A172 (cell line): Measurements from ENCODE around the gene POU5F1. TPM values are rescaled to one million over a fixed set of nuclear protein-coding genes. Genes with fewer than 3 reads are reported as not detected.
A peak's percentile ranks its signal among the peaks of the same experiment; 100 is the strongest.
"Not testable (repeated sequence)": the region's sequence is repeated elsewhere in the genome, so short reads cannot be mapped to it uniquely, and the experiment has no call there.

Source experiments
- DNase-seq: peaks from one replicate; pipeline ENCODE4 v3.0.0-alpha.2; 2015; ENCODE audit warnings: low spot score
- total RNA-seq: library from RNA; depleted of rRNA; stranded (reverse); fragments of >200 nt; shearing (Covaris generic); gene quantifications from 2 replicates; pipeline ENCODE4 v1.2.3, GENCODE V29; 2014

The POU5F1 gene
- total RNA-seq, 1 experiment from 2014 or later: not detected

DNA sequence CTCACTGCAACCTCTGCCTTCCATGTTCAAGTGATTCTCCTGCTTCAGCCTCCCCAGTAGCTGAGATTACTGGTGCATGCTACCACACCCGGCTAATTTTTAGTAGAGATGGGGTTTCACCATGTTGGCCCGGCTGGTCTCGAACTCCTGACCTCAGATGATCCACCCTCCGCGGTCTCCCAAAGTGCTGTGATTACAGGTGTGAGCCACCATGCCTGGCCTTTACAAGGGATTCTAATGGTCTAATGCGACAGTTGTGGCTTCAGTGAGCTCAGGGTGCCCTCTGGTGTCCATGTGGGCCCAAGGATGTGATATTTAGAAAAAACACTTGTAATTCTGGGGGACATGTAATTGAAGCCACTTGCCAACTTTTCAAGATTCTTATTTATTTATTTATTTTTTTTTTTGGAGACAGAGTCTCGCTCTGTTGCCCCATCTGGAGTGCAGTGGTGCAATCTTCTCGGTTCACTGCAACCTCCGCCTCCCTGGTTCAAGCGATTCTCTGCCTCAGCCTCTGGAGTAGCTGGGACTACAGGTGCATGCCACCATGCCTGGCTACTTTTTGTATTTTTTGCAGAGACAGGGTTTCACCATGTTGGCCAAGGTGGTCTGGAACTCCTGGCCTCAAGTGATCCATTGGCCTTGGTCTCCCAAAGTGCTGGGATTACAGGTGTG is 22.1 kb upstream of the POU5F1 start:
- peak; percentile 77 for DNase-seq

DNA sequence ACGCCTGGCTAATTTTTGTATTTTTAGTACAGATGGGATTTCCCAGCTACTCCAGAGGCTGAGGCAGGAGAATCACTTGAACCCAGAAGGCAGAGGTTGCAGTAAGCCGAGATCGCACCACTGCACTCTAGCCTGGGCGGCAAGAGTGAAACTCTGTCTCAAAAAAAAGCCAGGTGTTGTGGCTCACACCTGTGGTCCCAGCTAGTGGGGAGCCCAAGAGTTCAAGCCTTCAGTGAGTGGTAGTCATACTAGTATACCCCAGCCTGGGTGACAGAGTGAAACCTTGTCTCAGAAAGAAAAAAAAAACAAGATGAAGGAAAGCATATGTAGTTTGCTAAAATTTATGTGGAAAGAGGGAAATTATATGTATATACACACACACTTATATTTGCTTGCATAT is 20.0 kb upstream of the POU5F1 start:
- DNase-seq: no peak

DNA sequence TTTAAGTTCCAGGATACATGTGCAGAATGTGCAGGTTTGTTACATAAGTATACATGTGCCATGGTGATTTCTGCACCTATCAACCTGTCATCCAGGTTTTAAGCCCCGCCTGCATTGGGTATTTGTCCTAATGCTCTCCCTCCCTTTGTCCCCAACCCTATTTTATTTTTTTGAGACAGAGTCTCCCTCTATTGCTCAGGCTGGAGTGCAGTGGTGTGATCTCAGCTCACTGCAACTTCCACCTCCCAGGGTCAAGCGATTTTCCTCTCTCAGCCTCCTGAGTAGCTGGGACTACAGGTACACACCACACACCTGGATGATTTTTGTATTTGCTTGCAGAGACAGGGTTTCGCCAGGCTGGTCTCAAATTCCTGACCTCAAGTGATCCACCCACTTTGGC is 18.7 kb upstream of the POU5F1 start:
- not testable (repeated sequence) for DNase-seq

DNA sequence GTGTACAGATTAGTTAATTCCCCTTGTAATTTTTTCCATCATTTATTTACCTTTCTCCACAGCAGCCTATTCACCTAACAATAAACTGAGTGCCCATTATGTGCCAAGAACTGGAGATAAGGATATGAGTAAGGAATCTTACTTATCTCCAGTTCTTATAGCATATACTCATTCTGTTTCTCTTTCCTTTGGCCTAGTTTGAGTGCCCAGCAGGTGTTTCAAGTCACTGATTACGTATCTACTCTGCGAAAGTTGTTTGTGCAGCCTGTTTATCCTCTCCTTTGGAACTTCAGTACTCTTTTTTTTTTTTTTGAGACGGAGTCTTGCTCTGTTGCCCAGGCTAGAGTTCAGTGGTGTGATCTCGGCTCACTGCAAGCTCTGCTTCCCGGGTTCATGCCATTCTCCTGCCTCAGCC is 17.3 kb upstream of the POU5F1 start:
- peak; percentile 16 for DNase-seq

DNA sequence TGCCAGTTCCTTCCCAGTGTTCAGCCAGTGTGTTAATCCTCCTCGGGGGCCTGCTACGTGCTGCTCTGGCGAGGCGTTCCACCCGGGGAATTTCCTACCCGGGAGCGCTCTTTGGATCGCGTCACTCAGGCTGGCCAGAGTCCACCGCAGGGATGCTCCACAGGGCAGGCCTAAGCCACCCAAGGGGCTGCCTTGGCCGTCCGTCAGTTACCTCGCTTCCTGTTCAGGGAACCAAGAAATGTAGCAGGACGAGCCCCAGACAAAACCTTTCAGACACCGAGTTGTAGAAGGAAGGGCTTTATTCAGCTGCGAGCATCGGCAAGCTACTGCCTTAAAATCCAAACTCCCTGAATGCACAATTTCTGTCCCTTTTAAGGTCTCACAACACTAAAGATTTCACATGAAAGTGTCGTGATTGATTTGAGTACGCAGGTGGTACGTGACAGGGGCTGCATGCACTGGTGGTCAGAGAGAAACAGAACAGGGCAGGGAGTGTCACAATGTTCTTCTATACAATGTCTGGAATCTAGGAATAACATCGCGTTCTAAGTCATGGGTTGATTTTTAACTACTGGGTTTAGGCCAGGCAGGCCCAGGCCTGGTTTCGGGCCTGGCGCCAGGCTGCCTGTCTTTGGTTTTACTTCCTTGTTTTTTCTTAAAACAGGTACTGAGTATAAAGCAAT is 15.7 kb upstream of the POU5F1 start:
- DNase-seq: no peak

DNA sequence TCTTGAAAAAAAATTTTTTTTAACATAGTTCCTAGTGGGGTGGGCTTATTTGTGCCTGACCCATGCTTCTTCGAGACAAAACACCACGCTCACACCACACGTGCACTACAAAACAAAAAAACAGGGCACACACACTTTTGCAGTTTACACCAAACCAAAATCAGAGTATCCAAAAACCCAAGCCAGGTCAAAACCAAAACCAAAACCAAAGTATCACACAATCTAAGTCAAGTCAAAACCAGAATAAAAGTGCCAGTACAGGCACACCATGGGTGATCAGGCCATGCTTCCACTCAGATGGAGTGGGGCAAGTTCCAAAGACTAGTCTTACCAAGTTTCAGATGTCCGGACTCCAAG is 15.2 kb upstream of the POU5F1 start:
- not testable (repeated sequence) for DNase-seq

DNA sequence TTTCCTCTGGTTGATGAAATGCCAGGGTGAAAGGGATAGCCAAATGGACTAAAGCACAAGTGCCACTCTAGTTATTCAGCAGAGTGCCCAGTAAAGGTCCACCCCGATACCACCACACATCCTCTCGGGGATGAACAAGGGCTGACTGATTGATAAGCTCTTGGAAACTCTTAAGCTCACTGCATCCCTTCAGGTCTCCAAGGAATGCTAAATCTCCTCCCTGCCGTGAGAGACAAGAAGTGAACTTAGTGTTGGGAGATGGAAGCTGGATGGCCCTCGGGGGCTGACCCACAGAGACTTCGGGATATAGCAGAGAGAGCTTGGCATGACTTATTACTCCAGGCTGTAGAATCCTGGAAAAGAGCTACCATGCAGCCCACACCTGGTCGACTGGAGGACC is 13.4 kb upstream of the POU5F1 start:
- DNase-seq: not testable (repeated sequence)

DNA sequence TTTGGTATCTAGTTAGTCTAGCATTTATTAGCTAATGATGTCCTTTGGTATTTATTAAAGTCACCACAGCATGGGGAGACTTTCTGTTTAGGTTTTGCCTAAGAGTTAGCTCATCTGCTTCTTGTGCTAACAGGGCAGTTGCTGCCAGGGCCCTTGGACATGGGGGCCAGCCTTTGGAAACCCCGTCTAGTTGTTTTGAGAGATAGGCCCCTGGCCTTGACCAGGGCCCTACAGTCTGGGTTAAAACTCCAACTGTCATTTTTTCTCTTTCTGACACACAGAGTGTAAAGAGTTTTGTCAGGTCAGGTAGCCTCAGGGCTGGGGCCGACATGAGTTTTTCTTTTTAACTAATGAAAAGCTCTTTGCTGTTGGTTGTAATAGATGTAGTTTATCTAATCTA is 12.8 kb upstream of the POU5F1 start:
- DNase-seq: not testable (repeated sequence)

DNA sequence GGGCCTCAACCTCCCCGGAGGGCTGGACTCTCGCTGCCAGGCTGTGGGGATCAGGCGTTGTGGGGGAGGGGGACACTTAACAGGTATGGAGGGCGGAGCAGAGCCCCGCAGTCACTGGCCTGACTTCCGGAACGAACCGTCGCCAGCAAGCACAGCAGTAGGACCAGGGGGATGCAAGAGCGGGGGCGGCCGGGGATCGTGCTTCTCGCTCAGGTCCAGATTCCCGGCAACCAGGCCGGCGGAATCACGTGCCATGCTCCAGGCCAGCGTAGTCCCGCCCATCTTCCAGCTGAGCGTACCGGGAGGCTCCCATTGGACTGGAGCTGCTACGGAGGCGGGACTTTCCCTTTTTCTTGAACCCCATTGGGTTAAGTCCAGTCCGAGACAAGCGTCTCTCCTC is 10.0 kb upstream of the POU5F1 start:
- DNase-seq: peak; percentile 66

DNA sequence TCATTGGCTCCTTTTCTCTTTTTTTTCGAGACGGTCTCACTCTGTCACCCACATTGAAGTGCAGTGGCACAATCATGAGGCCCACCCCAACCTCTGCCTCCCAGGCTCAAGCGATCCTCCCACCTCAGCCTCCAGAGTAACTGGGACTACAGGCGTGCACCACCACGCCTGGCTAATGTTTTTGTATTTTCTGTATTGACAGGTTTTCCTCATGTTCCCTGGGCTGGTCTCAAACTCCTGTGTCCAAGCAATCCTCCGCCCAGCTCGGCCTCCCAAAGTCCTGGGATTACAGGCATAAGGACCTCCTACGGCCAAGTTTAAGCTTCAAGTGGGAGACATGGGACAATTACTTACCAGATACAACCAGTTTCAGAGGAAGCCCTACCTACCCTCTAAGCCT is 9.4 kb upstream of the POU5F1 start:
- DNase-seq: no peak

DNA sequence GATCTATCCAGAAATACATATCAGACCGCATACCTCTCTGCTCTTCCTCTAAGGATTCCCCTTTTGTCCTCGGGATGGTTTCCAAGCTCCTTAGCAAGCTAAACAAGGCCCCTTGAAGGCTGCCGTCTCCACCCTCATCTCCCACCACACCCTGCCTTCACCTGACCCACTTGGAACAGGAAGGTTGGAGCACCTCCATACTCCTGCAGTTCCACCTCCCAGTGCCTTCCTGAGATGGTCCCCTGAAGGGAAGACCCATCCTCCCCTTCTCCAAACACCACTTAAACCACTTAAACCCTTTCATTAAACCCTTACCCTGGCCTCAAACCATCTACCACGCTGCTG is 8.5 kb upstream of the POU5F1 start:
- DNase-seq: no peak

DNA sequence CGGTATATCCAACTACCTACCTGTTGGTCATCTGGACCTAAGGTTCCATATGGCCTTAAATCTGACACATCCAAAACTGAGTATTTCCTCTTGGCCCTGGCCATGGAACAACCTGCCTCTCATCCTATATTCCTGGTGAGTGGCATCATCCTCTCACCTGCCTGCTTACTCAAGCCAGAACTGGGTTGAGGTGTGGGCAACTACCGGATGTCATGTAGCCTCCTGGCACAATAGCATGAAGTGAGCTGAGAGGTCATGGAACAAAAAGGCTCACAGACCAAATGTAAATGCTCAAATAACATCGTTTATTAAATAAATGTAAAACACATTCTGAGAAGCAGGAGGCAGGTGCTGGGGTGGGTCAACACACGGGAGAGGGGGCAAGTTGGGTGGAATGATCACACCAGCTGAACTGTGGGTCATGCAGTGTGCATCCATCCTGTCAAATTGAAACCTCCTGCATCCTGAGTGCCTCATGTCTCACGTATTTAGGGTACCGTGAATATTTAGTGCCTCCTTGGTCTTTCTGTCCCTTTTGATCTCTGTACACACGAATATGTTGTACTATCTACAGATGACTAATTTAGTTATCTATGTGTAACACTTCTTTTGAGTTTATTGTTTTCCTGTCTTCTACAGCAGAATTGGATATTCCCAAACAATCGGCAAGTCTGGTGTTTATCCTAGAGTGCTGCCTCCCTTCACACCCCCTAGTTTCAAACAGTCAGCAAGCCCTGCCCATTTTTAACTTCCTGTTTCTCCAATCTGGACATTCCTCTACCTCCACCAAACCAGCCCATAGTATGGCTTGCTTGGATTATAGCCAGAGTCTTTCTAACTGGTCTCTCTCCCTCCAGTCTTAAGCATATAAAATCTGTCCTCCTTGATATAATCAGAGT is 7.9 kb upstream of the POU5F1 start:
- no peak for DNase-seq

DNA sequence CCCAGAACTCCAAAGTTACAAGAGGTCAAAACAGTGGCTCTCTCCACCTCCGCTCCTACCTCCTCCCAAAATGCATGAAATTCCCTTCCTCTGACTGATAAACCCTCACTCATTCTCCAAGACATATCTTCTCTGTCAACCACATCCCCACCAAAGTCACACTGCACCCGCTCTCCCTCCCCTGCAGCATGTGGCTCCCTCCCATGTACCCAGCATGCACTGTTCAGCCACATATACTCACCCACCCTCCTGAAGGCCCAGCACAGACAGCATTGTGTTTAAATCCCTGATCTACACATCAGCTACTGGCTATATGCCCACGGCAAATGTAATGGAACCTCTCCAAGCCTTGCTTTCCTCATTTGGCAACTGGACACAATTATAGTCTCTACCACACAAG is 5.5 kb upstream of the POU5F1 start:
- peak; percentile 73 for DNase-seq

DNA sequence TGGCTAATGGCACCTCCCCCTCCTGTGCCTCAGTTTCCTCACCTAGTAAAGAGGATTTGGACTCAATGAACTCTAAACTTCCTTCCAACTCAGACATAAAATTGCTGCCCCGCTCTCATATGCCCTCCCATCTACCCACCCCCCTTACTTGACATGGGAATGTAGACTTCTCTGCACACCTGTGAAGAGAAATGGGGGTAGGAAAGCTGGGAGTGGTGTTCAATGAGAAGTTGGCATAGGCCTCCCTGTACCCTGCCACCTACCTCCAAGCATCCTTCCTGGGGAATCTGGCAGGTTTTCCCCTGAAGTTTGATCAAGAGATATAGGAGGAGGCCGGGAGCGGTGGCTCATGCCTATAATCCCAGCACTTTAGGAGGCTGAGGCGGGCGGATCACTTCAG is 3.9 kb upstream of the POU5F1 start:
- DNase-seq: no peak

DNA sequence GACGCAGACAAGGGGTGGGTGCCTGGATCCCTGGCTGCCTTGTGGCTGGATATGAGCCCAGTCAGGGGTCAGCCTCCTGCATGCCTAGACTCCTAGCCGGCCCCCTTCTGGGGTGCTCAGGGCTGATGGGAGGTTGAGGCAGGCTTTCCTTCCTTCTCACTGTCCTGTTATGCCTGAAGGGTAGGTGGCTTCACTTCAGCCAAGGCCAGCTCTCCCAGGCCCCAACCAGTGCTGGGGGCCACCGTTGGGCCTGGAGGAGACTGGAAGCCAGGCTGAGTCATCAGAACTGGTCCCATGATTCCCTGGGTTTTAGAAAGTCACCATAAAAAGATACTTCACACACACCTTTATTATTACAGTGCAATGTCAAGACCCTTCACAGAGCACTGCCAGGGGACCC is 2.9 kb upstream of the POU5F1 start:
- DNase-seq: no peak

DNA sequence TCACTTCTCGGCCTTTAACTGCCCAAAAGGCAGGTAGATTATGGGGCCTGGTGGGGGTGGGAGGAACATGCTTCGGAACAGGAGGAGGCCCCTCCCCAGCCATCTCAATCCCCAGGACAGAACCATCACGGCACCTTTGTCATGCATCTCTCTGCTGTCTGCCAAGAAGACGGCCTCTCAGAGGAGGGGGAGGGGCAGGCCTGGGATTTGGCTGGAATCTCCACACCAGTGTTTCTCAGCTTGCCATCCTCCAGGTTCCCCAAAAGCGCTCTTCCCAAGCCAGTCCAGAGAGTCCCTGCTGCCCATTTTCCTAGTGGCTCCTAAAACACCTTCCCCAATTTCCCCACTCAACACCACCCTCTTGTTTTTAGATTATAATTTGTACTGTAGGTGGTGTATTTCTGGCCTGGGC is 2.5 kb upstream of the POU5F1 start:
- no peak for DNase-seq

DNA sequence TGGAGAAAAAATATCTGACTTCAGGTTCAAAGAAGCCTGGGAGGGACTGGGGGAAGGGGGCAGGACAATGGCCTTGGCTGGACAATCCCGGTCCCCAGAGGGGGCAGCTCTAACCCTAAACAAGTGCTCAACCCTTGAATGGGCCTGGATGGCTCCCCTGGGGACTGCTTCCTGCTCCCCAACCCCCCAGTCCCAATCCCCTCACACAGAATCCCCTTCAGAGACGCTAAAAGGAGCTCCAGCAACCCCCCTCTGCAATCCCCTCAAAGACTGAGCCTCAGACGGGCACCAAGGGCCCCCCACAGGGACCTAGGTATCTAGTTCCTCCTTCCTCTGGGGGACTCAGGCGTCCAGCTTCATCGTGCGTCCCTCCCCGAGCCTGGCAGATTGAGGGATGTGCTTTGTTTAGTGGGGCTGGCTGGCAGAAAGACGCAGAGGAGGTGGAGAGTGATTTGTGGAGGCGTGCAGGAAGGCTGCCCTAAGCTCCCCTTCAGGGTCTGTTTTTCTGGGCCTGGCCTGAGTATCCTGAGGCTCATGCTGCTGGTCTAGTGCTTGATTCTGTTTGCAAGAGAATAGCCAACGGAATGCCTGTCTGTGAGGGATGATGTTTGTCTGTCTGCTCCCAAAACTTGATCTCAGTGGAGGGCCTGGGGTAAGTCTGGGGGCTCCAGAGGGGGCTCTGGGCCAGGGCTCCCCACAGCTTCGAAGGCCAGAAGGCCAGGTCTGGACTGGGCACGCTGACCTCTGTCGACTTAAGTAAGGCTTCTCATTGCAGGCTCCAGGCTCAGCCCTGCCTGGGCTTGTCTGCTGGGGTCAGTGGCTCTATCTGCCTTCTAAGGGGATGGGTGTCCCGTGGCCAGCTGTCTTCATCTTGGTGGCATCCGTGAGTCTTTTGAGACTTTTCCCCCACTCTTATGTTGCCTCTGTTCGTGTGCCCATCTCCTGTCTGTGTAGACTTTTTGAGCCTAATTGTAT is 1.7 kb upstream of the POU5F1 start:
- no peak for DNase-seq

DNA sequence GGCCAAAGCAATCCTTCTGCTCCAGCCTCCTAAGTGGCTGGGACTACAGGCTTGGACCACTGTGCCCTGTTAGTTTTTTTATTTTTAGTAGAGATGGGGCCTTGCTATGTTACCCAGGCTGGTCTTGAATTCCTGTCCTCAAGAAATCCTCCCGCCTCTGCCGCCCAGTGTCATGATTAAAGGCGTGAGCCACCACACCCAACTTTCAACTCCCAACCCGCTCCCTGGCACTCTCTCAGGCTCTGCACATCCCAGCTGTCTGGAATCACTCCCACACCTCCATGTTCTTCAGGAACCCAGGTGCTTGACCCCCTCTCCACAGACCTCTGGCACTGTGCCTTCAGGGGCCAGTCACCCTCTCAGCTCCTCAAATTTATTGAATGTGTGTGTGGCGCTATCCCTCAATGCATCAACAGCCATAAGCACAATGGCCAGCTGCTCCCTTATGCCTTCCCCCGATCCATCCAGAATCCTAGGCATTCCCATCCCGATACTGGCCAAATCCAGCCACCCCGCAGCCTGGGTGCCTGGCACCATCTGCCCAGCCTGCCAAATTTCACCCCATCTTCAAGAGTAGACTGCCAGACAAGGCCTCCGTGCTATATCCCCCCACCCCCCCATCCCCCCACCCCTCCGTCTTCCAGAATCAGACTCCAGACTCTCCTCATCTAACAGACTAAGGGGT is 647 bp upstream of the POU5F1 start:
- DNase-seq: no peak

DNA sequence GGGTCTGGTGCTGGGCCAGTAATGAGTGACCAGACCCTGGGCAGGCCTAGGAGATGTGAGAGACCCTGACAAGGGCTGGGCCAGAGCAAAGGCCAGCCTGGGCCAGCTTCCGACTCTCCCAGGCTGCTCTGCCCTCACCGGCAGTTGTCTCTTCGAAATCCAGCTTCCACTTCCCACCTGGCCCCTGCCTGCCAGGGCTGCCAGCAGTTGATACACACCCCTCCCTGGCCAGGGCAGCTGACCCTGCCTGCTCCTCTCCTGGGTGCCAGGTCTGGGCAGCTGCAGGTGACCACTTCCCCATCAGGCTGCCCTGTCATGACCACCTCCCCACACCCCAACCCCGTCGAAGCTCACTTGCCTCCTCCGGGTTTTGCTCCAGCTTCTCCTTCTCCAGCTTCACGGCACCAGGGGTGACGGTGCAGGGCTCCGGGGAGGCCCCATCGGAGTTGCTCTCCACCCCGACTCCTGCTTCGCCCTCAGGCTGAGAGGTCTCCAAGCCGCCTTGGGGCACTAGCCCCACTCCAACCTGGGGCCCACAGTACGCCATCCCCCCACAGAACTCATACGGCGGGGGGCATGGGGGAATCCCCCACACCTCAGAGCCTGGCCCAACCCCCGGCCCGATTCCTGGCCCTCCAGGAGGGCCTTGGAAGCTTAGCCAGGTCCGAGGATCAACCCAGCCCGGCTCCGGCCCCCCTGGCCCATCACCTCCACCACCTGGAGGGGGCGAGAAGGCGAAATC is 453 bp downstream of the POU5F1 start:
- DNase-seq: not testable (repeated sequence)

DNA sequence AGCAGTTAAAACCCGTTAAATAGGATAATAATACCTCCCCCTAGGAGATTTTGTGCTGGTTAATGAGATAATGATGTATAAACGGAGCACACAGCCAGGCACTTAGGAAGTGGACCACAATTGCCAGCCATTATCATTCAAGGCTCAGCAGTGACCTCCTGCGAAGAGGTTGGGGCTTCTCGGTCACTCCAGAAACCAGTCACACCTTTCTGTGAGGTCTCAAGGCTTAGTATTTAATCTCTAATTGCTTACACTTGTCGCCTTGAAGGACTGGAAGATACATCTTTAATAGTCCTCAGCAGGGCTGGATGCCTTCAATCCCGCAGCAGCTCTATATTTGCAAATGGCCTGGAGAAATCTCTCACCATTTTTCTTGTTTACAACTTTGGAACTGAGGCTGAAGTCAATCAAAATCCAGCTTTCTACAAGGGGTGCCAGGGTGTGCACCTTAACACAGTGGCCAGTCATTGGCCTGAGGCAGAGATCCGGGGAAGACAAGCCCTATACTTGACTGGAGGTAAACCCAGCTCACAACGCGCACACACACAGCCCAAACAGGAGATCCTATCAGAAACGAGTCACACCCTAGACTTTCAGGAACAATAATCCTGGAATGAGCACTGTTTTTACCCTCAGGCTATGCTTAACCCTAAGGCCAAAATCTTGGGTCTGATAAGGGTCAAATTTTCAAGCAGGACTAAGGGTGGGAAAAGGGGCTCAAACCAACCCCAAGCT is 1.2 kb downstream of the POU5F1 start:
- DNase-seq: no peak
